ENCODE results near the gene LTBP2.
"Not testable (repeated sequence)": the region's sequence is repeated elsewhere in the genome, so short reads cannot be mapped to it uniquely, and the experiment has no call there.

Gene LTBP2

DNA sequence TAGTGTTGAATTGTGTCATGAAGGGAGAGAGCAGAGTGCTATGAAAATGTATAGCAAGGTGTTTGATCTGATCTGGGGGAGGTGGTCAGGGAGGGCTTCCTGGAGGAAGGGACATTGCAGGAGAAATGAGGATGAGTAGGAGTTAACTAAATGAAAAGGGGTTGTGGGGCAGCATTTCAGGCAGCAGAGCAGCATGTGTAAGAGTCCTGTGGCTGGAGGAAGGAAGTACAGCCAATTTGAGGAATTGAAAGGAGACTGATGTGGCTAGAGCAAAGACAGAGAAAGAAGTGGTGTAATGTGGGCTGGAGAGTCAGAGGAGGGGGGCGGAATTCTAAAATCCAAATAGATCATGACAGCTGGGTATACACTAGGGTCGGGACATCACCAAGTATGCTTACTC, 139.4 kb downstream of the LTBP2 start:
- no peak for DNase-seq

DNA sequence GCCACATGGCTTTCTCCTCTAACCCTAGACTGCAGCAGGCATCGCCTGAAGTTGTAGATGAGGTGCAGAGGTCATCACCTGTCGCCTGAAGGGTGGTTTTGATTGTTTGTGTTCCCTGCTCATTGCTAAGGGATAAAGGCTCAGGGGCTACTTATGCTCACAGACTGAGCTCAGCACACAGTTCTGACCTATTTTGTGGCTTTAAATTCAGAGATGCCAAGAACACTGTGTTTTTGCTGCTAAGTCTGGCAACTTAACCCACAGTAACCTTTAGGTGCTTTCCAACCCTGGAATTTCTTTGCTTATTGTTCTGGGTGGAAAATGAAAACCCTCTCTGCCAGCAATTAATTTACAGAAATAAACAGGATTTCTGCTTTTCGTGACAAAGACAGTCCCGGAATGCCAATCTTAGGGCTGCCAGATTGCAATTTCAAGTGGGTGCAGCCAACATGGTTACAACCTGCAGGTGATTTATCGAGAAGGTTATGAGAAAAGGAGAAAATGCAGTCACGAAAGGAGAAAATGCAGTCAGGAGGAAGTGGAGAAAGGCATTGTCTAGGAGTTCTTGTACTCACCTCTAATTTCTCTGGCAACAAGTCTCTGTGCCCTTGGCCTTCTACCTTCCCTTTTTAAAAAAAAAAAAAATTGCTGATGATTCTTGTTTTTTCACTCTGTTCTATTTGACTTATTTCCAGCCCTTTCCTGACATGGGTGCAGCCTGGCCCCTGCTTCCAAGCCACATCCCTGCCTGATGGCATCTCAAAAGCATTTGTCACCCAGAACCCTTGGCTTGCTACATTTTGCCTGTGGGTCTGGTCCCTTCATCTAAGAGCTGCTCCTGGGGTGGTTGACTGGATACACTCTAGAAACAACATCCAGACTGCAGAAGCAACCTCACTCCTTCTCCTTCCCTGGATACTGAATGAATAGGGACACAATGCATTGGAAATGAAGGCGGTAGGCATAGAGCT, 142.2 kb downstream of the LTBP2 start:
- DNase-seq: no peak

DNA sequence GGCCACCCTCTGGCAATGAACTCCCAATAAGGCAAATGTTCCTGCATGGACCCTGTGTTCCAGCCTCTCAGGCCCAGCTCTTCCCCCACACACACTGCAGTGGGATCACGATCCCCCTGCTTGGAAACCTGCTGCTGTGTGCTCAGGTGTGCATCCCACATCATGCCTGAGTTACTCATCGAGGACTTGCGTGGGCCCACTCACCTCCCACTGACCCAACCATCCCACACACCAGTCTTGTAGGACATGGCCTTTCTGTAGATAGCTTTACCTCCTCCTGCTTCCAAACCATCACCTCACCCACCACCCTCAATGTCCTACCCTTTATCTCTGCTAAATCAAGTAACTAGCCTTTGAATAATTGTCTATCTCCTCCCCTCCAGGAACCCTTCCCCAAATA, 143.5 kb downstream of the LTBP2 start:
- no peak for DNase-seq

DNA sequence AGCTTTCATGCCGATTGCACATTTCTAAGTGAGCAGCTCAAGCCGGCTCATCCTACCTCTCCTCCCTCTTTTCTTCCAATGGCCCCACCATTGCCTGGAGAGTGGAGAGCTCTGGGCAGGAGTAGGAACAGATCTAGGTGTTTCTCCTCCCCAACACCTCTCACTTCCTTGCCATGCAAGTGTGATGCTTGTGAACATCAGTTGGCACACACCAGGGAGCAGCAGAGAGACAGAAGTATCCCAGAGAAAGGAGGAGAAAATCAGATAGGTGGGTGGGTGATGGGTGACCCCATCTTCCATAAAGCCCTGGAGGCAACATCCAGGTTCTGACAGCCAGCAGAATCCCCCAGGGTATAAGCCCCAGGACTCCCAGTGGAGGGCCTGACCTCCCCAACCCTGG, 146.7 kb downstream of the LTBP2 start:
- DNase-seq: no peak

DNA sequence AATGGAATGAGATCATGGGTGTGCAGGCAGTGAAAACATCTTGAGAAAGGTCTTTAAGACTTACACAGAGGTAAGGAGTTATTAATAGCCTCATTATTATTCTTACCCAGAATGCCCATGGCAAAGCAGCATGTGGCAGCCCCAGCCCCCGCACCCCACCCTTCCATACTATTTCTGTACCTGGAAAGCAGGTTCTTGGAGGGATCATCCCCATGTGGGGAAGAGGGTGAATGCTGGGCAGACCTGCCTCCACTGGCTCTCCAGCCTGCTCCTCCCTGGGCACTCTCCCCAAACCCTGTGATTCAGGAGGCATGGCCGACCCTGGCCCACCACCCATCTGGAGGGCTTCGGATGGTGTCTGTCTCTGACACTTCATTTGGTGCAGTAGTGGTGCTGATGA, 147.3 kb downstream of the LTBP2 start:
- no peak for DNase-seq

DNA sequence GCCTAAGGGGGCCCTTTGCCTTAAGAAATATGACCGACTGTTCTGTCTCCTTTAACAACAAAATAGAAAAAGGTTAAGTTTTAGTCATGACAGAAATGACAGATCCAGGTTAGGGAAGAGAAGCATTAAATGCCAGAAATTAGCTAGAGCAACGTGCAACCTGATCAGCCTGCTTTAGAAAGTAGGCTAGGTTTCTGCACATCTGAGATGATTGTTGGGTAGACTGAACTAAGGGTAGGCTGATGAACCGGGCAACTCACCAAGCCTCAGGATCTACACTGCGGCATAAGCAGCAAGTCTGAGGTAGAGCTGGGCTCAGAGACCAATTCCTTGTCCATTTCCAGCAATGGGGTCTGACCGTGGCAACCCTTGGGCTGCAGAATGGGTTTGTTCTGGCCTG, 148.3 kb downstream of the LTBP2 start:
- no peak for DNase-seq

DNA sequence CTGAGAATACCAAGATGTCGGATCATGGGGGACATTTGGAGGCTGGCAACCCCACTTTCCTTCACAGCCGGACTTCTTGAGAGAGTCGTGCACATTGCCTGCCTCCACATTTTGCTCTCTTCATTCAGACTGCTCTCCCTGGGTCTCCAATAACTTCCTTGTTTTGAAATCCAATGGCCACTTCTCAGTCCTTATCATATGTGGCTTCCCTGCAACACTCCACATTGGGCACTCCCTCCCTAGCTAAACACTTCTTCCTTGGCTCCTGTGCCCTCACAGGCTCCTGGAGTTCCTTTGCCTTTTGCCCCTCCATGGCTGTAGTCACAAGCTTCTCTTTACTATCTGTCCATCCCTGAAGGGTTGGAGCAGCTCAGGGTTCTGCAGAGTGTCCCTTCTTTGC, 149.0 kb downstream of the LTBP2 start:
- DNase-seq: no peak

DNA sequence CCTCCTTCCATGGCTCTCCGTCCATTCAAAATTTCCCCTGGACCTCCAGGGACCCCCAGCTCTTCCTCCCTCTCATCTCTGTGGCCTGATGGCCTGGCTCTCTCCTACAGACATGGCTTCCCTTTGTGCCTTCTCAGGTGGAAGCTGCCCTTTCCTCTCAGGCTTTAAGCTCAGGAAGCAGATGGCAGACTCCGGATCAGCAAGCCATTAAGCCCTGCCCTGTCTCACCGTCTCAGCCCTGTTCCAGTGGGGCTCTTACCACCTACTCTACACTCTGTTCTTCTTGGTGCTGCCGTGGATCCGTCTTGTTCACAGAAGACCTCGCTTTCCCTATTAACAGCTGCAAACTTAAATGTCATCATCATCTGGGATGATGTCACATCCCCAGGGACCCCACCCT, 152.1 kb downstream of the LTBP2 start:
- DNase-seq: no peak

DNA sequence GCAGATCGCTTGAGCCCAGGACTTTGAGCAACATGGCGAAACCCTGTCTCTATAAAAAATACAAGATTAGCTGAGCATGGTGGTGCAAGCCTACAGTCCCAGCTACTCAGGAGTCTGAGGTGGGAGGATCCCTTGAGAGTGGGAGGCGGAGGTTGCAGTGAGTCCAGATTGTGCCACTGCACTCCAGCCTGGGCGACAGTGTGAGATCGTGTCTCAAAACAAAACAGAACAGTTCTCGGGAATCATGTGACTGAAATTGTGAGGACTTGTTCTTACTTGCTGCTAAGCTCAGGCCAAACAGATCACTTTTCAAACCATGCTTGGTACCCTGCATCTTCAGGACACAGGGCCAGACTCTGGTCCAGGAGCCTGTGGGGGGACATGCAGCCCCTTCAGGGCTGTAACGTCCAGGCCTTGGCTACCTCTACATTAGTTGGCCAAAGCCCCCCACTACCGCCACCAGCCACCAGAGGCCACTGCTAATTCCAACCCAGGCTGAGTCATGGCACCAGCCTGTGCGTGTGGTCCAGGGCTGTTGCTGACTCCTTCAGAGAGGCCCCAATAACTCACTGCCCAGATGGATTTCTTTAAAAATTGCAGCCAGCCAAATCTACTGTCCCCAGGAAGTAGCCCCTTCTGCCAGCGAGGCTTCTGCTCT, 152.6 kb downstream of the LTBP2 start:
- no peak for DNase-seq

DNA sequence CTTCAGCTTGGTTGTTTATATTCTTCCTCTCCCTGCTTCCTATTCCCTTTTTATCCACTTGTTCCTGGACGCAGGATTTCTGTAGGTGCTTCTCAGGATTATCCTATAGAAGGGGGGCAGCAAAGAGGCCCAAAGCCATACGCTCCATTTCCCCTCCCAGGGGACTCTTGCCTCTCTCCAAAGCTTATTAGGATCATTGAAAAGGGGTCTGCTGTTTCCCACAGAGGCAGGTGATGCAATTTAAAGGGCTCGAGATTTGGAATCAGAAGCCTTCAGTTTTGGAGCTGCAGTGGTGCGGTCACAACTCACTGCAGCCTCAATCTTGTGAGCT, 154.5 kb downstream of the LTBP2 start:
- DNase-seq: no peak

DNA sequence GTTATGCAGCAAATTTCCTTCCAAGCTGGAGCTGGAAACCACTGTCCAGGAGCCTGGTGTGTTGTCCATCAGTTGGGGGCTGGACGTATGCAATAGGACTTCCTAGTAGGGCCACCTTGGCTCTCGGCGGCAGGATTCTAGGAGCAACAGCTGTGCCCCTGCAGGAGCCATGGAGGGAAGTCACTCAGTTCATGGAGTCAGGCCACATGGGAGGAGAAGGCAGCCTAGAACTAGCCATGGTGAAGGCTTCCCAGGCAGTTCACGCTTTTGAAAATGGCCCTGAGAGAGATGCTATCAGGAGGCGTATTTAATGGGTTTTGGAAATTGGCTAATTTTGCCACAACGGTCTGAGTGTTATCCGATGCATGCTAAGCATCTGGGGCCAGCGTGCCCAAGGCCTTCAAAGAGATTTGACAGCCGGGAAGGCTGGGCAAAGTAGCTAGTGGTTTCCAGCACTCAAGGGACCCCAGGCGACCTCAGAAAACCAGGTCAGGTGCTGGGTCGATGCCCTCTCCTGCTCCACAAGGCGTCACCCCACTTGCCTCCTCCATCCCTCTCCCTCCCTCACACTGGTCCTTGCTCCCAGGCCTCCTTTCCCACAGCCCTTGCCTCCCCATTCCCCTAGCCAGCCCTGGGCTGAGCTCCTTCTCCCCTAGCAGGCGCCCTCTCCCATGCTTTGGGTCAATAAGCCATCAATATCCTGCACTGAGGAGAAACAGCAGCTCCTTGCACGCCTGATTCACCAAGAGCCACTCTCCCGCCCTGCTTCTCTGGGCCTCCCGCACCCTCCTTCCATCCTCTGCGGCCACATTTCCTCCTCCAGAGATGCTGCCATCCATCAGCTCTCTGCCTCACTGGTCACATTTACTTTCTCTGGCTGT, 155.1 kb downstream of the LTBP2 start:
- no peak for DNase-seq

DNA sequence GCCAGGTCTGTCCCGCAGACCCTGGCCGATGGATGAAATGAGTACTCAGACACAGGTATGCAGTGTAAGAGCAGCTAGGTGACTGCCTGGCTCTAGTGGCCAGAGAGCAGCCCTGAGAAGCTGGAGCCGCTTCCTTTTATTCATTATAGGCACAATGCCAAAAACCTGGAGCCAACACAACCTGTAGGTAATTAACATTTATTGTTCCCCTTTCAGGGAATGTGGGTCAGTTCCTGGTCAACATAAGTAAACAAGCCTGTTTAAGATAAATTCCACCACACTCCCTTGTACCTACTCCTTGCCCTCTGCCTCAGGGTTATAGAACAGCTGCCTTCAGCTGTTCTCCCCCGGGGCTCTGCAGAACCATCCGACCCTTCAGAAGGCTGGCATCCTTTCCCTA, 157.6 kb downstream of the LTBP2 start:
- not testable (repeated sequence) for DNase-seq

Measured in effector CD4-positive, alpha-beta T cell (primary cell).